HG03135 (cell line): ENCODE data around the gene LIMCH1.

Source experiments
- ATAC-seq: cut with Tn5 transposase; IDR thresholded peaks from one replicate; pipeline ENCODE4 v1.9.1; 2021; ENCODE audit warnings: mild to moderate bottlenecking, moderate library complexity; ENCODE audit not compliant: unreplicated experiment

The LIMCH1 gene

GRCh38 chr4:41530741-41531140, 7.2 kb upstream of the LIMCH1 start:
- no peak for ATAC-seq

DNA sequence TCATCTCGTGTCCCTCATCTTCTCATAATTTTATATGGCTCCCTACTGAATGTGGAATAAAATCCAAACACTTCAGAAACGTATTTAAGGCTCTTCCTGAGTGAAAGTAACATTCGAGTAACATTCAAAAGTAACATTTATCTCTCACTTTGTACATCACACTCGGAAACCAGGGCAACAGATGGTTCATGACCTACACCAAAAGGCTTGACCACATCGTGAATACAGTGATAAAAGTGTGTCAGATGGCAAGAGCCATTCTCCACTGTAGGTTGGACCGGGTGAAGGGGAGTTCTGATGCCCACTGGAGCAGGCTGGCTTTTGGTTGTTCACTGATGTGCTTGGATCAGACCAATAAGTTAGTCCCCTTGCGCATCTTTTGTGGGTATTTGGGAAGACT, 5.6 kb upstream of the LIMCH1 start:
- ATAC-seq: no peak

GRCh38 chr4:41532882-41533281, 5.1 kb upstream of the LIMCH1 start:
- ATAC-seq: no peak

DNA sequence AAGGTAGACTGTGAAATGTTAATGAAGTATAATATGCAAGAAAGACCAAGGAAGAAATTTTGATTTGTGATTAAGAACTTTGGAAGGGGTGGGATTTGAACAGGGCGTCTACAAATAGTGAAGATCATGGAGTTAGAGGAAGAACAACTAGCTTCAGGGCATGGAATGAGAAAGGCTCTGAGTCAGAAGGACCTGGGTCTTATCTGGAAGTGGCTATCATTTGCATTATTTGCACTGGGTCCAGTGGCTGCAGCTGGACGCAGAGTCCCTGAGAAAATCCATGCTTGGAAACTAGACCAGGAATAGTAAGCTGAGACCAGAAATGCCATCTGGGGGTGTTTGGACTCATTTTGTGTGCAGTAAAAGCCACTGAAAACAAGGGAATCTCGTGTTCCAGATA, 4.3 kb upstream of the LIMCH1 start:
- ATAC-seq: no peak

DNA sequence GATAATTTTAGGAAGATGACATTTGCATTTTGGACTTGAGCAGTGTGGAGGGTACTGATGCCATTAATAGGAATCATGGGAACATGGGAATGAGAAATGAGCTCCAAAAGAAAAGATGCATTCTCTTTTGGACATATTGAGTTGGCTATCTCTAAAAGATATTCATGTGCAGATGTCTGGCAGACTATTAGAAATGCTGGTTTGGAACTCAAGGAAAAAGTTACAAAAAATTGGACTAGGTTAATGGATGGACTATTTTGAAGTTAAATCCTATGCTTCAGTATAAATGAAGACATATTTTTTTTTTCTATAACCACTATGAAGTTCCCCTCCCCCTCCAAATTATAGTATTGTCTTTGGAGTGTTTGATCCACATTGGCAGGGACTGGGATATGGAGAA, 3.6 kb upstream of the LIMCH1 start:
- no peak for ATAC-seq

GRCh38 chr4:41535911-41536371, 2.0 kb upstream of the LIMCH1 start:
- ATAC-seq: no peak

- ATAC-seq: no peak
These were observed 566 bp upstream of the LIMCH1 start for GRCh38 chr4:41537292-41537890.

DNA sequence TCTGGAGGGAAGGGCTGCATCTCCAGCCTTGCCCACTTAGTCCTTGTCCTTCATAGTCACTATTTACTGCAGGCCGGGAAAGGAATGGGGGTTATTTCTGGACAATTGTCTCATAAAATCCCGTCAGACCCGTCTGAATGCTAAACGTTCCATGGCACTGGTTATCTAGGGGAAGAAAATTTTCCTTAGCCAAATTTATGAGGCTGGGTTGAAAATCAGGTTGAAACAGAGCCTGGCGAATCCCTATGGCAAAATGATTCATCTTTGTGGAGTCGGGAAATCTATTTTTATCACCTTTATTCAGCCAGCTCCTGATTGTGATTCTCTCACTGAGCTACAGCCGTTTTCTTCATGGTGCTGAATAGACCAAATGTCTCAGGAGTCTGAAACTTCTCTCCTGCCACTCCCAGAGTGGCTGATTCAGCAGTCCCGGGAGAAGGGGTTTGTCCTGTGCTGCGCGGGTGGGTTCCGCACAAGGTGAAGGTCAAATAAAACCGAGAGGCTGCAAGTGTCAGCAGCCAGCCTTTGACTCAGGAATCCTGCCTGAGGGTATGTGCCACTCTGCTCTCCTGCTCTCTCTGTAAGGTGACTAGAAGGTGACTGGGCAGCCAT, 1.0 kb downstream of the LIMCH1 start:
- ATAC-seq: no peak

GRCh38 chr4:41539711-41540110, 1.8 kb downstream of the LIMCH1 start:
- no peak for ATAC-seq

DNA sequence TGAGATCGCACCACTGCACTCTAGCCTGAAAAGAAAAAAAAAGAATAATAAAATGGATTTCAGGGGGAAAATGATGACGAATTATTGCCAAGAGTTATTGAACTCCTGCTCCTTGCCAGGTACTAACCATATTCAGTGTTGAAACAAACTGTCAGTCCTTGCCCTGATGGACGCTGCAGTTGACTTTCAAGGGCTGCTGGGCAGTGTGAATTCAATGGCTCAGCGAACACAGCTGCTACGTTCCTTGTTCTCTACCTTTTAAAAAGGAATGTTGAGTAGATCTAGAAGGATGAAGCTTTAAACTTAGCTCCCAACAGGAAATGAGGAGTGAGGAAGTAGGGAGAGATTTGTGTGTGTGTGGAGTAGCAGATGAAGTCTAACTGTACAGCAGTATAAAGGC, 2.7 kb downstream of the LIMCH1 start:
- ATAC-seq: no peak

- ATAC-seq: no peak
These were observed 3.7 kb downstream of the LIMCH1 start for GRCh38 chr4:41541687-41542094.

- ATAC-seq: no peak
These were observed 4.7 kb downstream of the LIMCH1 start for GRCh38 chr4:41542526-41543275.

GRCh38 chr4:41545238-41545637, 7.3 kb downstream of the LIMCH1 start:
- ATAC-seq: no peak

DNA sequence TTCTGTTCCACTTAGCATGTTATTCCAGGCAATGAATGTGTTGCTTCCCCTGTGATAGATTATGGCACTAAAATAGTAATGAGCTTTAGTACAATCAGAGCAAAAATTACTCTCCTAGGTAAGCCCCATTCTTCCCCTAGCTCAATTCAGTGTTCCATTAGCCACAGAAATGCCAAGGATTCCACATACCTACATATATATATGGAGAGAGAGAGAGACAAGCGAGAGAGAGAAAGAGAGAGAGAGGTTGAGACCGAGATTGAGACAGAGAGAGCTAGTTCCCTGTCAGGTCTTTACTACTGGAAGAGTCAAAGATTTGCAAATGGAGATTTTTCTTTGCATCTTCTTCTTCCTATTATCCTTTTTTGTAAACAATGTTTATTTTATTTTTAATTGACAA, 8.7 kb downstream of the LIMCH1 start:
- no peak for ATAC-seq

DNA sequence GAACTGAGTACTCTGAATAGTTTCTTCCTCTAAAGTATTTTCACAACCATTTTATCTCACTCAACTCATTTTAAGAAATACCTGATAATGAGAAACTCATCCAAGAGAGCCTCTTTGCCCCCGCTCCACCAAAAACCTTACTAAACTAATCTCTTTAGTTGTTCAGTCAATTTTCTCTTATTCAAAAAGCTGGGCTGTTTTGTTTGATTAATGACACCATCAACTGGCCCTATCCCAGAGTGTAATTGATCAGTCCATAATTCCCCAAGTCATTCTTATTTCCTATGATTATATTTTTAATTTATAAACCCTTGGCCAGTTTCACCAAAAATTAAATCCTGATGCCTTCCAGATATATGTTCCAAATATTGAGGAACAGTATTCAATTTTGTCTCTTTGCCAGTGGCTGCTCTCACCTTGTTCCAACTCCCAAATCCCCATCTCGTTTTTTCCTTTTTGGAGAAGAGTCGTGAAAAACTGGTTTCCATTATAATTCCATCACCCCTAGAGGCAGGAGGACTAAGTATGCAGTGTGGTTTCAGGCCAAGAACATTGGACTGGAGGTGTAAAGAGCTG, 10.4 kb downstream of the LIMCH1 start:
- ATAC-seq: no peak

- ATAC-seq: no peak
These were observed 11.5 kb downstream of the LIMCH1 start for GRCh38 chr4:41549478-41549877.

- no peak for ATAC-seq
These were observed 12.4 kb downstream of the LIMCH1 start for GRCh38 chr4:41550308-41550707.

- ATAC-seq: no peak
These were observed 13.6 kb downstream of the LIMCH1 start for GRCh38 chr4:41551536-41551935.

GRCh38 chr4:41554905-41555304, 16.9 kb downstream of the LIMCH1 start:
- no peak for ATAC-seq

DNA sequence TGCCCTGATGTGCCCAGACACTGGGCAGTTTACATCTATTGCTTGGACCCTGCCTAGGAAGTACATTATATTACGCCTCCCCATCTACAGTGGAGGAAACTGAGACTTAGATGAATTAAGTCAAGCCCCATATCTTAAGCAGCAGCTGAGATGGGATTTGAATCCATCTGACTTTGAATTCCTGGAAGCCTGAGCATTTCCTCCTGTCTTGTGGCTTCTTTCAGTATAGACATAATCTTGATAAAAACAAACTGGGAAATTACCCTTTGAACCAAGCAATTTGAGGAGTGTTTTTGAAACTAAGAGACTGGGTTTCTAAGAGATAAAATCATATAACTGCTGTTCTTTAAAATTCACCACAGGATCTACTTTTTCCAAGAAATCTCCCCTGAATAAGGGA, 18.6 kb downstream of the LIMCH1 start:
- no peak for ATAC-seq

GRCh38 chr4:41559940-41560516, 22.1 kb downstream of the LIMCH1 start:
- no peak for ATAC-seq

DNA sequence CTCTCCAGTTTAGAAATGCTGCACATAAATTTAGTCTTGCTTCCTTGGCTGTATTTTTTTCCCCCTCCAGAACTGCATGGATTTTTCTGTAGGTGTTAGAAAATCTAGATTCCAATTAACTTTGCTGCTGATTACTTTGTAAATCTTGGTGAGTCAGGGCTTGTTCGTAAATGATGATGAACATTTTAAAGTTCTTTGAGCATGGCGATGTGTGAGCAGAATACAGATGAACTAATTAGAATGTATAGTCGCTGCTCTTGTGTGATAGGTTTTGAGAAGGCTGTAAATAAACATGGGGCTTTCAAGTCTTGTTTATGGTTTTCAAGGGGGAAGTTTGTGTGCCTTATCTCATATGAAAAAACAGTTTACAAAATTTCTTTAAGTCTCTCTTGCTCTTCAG, 23.3 kb downstream of the LIMCH1 start:
- ATAC-seq: no peak
